HG02678 (cell line): ENCODE data around the gene ABCC4.

Source experiments
- ATAC-seq: cut with Tn5 transposase; IDR thresholded peaks from one replicate; pipeline ENCODE4 v1.9.1; 2021; ENCODE audit warnings: mild to moderate bottlenecking, moderate library complexity; ENCODE audit not compliant: unreplicated experiment

Gene ABCC4

DNA sequence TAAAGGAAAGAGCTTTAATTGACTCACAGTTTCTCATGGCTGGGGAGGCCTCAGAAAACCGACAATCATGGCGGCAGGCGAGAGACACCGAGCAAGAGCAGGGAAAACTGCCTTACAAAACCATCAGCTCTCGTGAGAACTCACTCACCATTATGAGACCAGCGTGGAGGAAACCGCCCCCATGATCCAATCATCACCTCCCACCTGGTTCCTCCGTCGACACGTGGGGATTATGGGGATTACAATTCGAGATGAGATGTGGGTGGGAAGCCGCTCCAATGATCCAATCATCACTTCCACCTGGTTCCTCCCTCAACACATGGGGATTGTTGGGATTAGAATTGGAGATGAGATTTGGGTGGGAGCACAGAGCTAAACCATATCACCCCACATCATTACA lies 293.9 kb downstream of the ABCC4 start:
- no peak for ATAC-seq

- ATAC-seq: no peak
Observed at GRCh38 chr13:95005300-95005699, 296.0 kb downstream of the ABCC4 start.

DNA sequence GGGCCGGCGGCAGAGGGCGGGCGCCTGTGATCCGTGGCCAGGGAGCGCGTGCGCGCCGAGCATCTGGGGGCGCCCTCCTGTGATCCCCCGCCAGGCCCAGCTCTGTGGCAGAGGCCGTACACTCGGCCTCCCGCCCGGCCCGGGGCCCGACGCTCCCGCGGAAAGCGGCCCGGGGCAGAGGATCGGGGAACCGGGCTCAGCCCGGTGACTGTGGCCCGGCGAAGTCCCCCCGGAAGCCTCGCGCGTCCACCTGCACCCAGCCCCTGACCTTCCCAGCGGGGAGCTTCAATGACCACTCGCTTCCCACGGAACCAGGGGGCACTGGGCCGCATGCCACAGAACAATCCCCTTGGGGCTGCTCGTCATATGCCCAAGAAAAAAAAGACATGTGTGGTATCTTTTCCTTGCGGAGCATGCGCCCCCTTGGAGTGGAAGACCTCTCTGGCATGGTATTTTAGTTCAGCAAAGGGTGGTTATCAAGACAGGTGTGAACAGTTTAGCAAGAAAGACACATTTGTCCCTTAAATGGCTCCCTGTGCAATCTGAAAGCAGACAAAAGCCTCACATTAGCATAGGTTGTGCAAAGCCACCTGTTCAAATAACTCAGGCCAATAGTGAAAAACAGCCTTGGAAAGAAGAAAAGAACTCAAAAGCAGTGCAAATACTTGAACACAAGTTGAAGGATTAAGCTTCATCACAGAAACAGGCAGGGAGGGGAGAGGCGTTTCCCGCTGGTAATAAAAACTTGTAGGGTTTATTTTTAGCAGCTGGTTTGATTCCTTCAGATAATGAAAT lies 298.0 kb downstream of the ABCC4 start:
- no peak for ATAC-seq

DNA sequence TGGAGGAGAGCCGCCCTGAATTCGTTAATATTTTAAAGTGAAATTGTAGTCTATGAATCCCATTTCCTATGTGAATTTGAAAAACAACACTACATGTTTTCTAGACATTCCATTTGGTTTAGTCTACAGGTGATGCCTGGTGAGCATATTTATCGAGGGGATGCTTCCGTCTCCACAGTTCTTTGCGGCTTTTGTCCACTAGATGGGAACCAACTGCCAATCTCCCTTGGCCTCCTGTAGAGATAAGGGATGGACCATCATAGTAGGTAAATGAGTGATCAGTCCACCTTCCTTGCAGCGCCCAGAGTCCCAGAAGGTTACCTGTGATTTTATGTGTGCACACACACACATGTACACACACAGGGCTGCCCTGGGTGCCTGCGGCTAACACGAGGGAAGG lies 299.1 kb downstream of the ABCC4 start:
- ATAC-seq: no peak

DNA sequence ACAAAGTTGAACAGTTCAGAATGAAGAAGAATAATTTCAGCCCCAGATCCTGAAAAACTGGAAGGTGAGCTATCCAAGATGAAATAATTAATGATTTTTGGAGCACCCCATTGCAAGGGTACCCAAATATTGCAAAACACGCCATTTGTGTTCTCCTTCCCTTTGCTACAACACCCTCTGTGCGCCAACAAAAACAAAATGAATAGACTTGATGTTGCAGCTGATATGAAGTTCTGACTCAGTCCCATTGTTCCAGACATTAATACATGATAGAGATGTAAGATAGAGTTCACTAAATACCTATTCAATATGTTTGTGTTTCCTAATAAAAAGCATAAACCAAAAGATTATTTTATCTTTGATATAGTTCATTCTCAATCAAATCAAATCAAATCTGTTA lies 301.4 kb downstream of the ABCC4 start:
- ATAC-seq: no peak

DNA sequence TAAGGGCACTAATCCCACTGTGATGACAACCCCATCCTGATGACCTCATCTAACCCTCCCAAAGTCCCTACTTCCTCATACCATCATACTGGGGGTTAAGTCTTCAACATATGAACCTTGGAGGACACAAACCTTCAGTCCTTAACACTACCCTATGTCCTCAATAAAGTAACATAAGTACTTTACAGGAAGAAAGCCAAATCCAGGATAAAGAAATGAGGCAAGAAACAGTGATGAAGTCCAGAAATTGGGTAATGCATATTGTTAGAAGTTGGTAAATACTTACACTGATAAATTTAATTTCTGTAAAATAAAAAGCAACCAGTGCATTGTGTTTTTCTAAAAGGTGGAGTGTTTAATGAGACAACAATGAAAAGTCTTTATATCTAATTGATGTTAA lies 304.1 kb downstream of the ABCC4 start:
- ATAC-seq: no peak

GRCh38 chr13:94996445-94996844 lies 304.8 kb downstream of the ABCC4 start:
- ATAC-seq: no peak

DNA sequence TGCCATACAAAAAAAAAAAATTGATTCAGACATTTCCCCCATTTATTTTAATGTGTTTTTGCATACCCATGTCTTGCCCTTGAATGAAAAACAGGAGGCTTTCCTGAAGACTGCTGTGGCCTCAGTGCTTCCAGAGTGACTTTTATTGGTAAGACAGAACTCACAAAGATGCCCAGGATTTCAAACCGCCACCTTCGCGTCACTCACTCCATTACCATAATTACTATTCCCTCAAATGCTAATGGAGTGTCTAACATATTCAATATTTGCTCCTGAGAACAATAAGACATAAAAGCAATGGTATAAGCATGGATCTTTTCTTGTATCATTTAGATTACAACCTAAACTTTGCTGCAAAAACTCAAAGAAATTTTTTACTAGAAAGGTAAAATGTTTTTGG lies 306.7 kb downstream of the ABCC4 start:
- ATAC-seq: no peak

GRCh38 chr13:94993616-94994015 lies 307.6 kb downstream of the ABCC4 start:
- no peak for ATAC-seq

DNA sequence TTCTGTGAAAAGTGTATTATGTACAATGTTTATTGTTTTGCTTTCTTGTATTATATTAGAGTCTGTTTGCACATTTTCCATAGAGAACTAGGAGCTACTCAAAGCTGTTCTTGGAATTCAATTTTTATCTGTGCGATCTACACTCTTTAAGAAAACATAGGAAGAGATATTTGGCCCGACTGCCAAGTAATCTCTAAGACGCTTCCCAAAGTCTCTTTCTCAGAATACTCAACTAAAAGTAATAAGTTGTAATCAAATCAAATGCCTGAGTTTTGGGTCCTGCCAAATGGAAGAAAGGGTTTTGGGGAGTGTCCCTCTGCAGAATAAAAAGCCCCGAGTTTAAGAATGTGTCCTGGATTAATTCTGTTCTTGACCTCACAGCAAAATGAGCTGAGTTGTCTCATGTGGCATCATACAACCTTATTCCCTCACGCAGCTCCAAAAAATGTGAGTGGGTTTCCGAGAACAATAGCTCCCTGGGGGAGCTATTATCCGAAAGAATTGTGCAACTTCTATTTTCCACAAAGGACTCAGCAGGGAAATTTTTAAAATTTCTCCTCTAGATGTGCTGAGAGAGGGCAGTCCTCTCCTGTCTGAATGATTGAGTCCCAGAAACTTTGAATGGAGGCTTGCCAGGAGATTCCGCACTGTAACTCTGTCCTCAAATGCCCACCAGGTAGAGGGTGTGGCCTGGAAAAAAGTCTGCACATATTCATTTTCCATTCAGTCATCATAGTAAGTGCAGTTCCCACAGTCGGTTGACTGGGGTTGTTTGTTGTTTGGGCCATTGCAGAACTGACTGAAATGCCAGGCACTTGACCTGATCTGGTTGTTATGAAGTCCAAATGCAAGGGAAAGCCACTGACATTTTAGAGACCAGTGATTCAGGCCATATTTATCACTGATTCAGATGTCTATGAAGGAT lies 309.0 kb downstream of the ABCC4 start:
- ATAC-seq: no peak

DNA sequence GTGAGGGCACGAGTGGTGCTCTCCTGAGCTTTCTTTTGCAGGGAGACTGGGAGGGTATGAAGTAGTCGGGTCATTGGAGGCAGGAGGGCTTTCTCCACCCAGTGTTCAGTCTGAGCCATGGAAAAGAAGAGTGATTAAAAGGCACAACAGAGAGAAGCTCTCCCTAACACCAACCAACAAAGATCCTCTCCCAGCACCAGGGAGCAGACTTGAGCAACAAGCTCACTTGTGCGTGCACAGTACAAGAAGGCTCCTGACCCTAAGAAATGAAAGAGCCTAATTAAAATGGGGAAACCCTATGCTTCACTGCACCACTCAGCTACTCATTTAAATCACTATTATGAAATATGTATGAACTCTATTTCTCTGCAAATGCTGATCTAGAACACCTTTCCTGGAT lies 312.6 kb downstream of the ABCC4 start:
- ATAC-seq: no peak

- ATAC-seq: no peak
Observed at GRCh38 chr13:94987869-94988268, 313.4 kb downstream of the ABCC4 start.

- no peak for ATAC-seq
Observed at GRCh38 chr13:94987081-94987480, 314.2 kb downstream of the ABCC4 start.

GRCh38 chr13:94984958-94985357 lies 316.3 kb downstream of the ABCC4 start:
- ATAC-seq: no peak

- no peak for ATAC-seq
Observed at GRCh38 chr13:94978516-94978915, 322.7 kb downstream of the ABCC4 start.

GRCh38 chr13:94974015-94974951 lies 327.0 kb downstream of the ABCC4 start:
- ATAC-seq: no peak

DNA sequence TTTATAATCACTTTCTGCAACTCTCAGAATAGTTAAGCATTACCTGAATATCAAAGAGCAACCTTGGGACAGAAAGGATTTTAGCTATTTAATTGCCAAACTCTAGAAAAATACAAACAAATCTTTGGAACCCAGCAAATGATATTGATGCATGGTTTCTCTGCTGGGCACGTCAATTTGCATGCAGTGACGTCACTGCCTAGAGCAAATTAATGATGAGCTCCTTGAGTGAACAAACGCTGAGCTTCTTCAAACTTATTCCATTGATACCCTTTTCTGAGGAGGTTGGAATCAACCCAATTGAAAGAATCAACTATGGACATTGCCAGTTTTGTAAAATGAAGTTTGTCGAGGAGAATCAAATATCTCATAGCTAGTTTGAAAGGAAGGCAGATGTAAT lies 329.0 kb downstream of the ABCC4 start:
- no peak for ATAC-seq
